Measurements from ENCODE around the gene PFDN6.

PFDN6 gene

DNA sequence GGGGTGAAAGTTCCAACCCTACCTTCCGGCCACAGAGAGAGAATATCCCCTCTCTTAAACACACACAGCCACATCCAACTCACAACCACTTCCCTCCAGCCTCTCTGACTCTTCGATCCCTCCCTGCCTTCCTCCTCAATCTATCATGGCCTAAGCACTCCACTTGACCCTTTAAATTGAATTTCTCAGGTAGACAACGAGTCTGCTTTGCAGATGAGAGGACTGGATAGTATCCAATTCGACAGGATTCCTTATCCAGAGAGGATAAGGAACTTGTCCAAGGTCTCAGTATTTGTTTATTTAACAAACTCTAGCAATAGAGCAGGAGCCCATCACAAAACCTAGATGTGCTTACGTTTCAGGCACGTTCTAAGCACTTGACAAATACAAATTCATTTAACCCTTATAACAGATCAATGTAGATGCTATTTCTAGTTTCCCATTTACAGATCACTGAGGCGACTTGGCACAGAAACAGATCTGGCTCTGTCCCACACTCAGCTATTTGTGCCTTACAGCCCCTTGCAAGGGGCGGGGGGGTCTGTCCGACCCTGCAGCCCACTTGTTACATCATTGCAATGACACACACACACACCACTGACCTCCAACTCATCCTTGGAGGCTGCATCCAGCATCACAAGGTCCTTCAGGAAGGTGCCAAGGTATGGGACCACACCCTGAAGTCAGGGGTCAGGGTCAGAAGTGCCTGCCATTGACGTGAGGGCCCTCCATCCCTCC, 4.9 kb downstream of the PFDN6 start:
- DNase-seq (ENCODE audit: low read depth in 2 of 2, low spot score in 1 of 2), result no peak

DNA sequence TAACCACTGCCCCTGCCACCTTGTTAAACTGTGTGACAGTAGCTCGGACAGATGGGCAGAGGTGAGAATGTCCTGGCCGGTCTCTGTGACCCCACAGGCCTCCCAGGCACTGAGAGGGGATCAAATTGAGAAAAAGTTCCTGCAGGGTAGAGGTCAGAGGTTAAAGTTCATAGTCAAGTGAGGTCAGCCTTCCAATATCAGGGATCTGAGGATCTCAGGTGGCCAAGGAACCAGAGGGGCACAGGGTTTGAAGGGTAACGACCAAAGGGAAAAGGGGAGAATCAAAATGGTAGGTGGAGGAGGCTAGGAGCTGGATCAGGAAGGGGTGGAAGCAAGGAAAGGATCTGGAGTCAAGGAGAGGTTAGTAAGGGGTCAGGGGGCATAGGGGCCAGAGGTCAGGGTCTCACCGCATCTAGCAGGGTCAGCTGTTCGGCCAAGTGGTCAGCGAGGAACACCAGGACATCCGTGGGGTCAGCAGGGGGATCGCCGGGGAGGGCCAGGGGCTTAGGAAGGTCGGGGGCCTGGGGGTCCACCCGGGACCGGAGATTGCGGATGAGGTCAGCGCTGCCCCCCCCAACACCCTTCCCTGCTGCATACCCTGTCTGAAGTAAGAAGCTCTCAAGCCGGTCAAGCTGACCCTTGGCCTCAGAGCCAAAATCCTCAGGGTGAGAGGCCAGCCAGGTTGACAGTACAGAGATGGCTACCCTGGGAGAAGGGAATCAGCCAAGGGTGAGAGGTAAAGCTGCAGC, 6.4 kb downstream of the PFDN6 start:
- no peak for DNase-seq (ENCODE audit: low read depth in 2 of 2, low spot score in 1 of 2)

- no peak for DNase-seq (ENCODE audit: low read depth in 2 of 2, low spot score in 1 of 2)
These were observed 7.5 kb downstream of the PFDN6 start for GRCh38 chr6:33296797-33297405.

GRCh38 chr6:33297406-33297955, 8.1 kb downstream of the PFDN6 start:
- DNase-seq (ENCODE audit: low read depth in 2 of 2, low spot score in 1 of 2), result no peak

- DNase-seq (ENCODE audit: low read depth in 2 of 2, low spot score in 1 of 2), result no peak
These were observed 8.8 kb downstream of the PFDN6 start for GRCh38 chr6:33297956-33298772.

- peak in 1 of 2 donors; percentile 46 for DNase-seq (ENCODE audit: low read depth in 2 of 2, low spot score in 1 of 2)
These were observed 9.4 kb downstream of the PFDN6 start, which contains the start of gene RGL2 for GRCh38 chr6:33298773-33299236. RGL2 (minus strand) TSS chr6:33298942; CDS start chr6:33298610, 332 bp downstream.

- peak; percentile 85 to 89 for DNase-seq (ENCODE audit: low read depth in 2 of 2, low spot score in 1 of 2)
These were observed 10.0 kb downstream of the PFDN6 start for GRCh38 chr6:33299237-33299944.

GRCh38 chr6:33301877-33302276, 12.5 kb downstream of the PFDN6 start:
- DNase-seq (ENCODE audit: low read depth in 2 of 2, low spot score in 1 of 2), result no peak

- DNase-seq (ENCODE audit: low read depth in 2 of 2, low spot score in 1 of 2), result no peak
These were observed 14.8 kb downstream of the PFDN6 start for GRCh38 chr6:33304216-33304615.

DNA sequence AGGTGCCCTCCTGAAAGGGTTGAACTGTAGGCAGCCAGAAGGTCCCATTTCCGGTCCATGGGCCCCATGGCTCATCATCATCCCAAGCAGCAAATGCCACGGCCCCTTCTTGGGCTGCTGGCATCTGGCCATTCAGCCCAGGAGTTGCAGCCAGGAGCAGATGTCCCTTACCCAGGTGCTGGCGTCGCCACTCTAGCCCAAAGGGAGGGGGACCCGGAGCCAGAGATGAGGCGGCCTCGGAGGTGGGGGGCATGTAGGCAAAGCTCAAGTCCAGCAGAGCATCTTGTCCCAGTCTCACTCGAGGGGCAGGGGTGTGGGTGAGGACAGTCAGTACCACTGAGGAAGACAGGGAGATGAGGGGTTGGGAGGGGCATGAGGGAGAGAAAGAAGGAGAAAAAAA, 15.7 kb downstream of the PFDN6 start:
- DNase-seq (ENCODE audit: low read depth in 2 of 2, low spot score in 1 of 2), result no peak

GRCh38 chr6:33306356-33306755, 17.0 kb downstream of the PFDN6 start:
- no peak for DNase-seq (ENCODE audit: low read depth in 2 of 2, low spot score in 1 of 2)

- DNase-seq (ENCODE audit: low read depth in 2 of 2, low spot score in 1 of 2), result peak; percentile 62 to 76
These were observed 23.1 kb downstream of the PFDN6 start for GRCh38 chr6:33312361-33313104.

DNA sequence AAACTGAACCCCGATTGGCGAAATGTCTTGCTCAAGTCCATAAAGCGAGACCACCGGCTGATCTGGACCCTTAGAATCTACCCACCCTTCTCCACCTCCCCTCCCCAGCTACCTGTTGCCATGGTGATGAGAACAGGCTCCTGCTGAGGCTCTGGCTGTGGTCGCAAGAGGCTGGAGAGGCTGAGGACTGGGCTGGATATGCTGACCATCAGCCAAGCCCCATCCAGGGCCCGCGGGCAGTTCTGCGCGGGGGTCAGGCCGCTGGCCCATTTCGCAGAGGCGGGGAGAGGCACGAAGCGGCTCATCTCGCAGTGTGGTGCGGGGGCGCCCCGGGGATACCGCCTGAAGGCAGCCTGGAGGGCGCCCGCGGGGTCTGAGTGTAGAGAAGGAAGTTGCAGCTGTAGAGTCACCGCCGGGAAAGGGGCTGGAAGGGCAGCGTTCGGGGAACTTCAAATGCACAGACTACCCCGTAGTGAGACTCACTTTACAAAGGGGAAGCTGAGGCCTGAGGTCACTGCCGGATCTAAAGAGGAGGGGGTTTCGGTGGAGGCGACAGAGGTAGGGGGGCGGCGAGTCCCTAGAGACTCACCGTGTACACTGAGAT, 23.8 kb downstream of the PFDN6 start:
- no peak for DNase-seq (ENCODE audit: low read depth in 2 of 2, low spot score in 1 of 2)

- DNase-seq (ENCODE audit: low read depth in 2 of 2, low spot score in 1 of 2), result peak; percentile 75 to 84
These were observed 24.5 kb downstream of the PFDN6 start, which contains the start of gene TAPBP for GRCh38 chr6:33313709-33314514. TAPBP (minus strand) TSS chr6:33314078; CDS start chr6:33314041, 37 bp downstream.

DNA sequence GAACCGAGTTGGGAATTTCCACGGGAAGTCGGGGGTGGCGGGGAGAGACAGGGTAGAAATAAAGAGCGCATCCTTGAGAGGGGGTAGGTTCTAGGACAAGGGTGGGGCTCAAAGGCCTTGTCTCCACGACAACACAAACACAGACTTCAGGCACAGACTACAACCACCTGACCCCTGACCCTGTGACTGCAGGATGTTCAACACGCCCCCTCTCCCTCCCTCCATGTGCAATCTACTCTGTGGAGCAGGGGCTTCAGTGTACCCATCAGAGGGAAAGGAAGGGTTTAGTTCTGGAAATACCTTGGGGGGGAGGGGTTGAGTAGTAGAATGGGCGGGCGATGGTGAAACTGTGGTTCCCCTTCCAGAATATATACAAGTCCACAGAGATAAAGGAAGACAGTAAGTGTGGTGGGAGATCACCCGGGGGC, 25.1 kb downstream of the PFDN6 start:
- DNase-seq (ENCODE audit: low read depth in 2 of 2, low spot score in 1 of 2), result peak in 1 of 2 donors; percentile 57

GRCh38 chr6:33314943-33315792, 25.8 kb downstream of the PFDN6 start:
- no peak for DNase-seq (ENCODE audit: low read depth in 2 of 2, low spot score in 1 of 2)

All from stimulated activated CD8-positive, alpha-beta memory T cell treated with anti-CD3 and anti-CD28 coated beads, Interleukin-4, amount 100 ng/mL, for 4 hours (primary cell).